WI38 (cell line): ENCODE data around the gene ABCB6.

Experiments used
- H3K4me3 ChIP-seq: 2 replicates; pipeline ENCODE4 v1.5.1; 2011; ENCODE audit warnings: low read depth, mild to moderate bottlenecking, control low read depth, low read length
- CTCF ChIP-seq: IDR thresholded peaks from 2 replicates; pipeline ENCODE4 v1.5.1; 2012; ENCODE audit warnings: low read depth, mild to moderate bottlenecking, control low read depth, low read length

ABCB6 gene

GRCh38 chr2:219228041-219228910 is 9.5 kb upstream of the ABCB6 start:
- TF ChIP-seq CTCF = no peak
- H3K4me3 ChIP-seq = peak overlapping the region; percentile 90

- no peak overlapping the region for H3K4me3 ChIP-seq
- no peak for TF ChIP-seq CTCF
Observed at GRCh38 chr2:219225350-219225749, 6.6 kb upstream of the ABCB6 start.

- no peak overlapping the region for H3K4me3 ChIP-seq
- no peak for TF ChIP-seq CTCF
Observed at GRCh38 chr2:219223831-219224610, 5.3 kb upstream of the ABCB6 start.

GRCh38 chr2:219221957-219222518 is 3.3 kb upstream of the ABCB6 start:
- no peak overlapping the region for H3K4me3 ChIP-seq
- TF ChIP-seq CTCF = no peak

GRCh38 chr2:219220652-219221402 is 2.1 kb upstream of the ABCB6 start:
- no peak for TF ChIP-seq CTCF
- no peak overlapping the region for H3K4me3 ChIP-seq

- H3K4me3 ChIP-seq = no peak overlapping the region
- no peak for TF ChIP-seq CTCF
Observed at GRCh38 chr2:219219784-219220532, 1.2 kb upstream of the ABCB6 start.
